Tibial nerve (tissue), 3 donors: ENCODE data around the gene KRT6B.

Experiments
- POLR2A ChIP-seq, 2 donors: fragments of 450-650 bp; IDR thresholded peaks; one replicate each; pipeline ENCODE4 v1.6.1; 2017; ENCODE audit warnings: antibody characterized with exemption in 2 of 2, mild to moderate bottlenecking in 2 of 2, moderate library complexity in 2 of 2
- TF ChIP-seq, protein P1 (sequence below), 5 experiments: fragments of 200-600 bp in 3 of 5; fragments of 450-650 bp in 2 of 5; sonication (generic) in 3 of 5; IDR thresholded peaks; one replicate each; pipeline ENCODE4 v1.5.1; 2016 to 2019; ENCODE audit warnings: antibody characterized with exemption in 5 of 5, mild to moderate bottlenecking in 3 of 5, moderate library complexity in 2 of 5

DNA sequence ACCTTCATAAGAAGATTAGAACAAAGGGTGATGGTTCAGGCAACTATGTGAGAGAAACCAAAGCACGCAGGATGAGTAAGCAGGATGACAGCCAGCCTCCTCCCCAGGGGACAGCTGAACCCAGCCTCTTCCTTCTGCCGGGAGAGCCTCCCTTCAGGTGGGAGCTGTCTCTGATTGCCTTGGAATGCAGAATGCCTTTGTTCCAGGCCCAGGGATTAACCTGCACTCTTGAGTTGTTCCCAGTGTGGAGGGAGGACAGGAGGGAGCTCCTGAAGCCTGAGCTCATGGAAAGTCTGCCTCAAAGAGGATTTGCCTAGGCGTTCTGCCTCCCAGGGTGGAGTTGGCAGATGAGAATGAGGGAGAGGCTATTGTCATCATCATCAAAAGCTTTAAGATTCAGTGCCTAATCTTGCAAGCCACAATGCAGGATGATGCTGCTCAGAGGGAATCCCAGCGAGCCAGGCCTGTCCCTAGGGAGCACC lies 44.7 kb upstream of the KRT6B start:
- TF ChIP-seq, protein P1, sequence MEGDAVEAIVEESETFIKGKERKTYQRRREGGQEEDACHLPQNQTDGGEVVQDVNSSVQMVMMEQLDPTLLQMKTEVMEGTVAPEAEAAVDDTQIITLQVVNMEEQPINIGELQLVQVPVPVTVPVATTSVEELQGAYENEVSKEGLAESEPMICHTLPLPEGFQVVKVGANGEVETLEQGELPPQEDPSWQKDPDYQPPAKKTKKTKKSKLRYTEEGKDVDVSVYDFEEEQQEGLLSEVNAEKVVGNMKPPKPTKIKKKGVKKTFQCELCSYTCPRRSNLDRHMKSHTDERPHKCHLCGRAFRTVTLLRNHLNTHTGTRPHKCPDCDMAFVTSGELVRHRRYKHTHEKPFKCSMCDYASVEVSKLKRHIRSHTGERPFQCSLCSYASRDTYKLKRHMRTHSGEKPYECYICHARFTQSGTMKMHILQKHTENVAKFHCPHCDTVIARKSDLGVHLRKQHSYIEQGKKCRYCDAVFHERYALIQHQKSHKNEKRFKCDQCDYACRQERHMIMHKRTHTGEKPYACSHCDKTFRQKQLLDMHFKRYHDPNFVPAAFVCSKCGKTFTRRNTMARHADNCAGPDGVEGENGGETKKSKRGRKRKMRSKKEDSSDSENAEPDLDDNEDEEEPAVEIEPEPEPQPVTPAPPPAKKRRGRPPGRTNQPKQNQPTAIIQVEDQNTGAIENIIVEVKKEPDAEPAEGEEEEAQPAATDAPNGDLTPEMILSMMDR (IDR thresholded peaks at IDR 0.05): no peak
- TF ChIP-seq POLR2A (IDR thresholded peaks at IDR 0.05): no peak
